Upper lobe of left lung (tissue), 4 donors: ENCODE results near the gene TAOK1.

Source experiments
- POLR2A ChIP-seq, 4 donors: fragments of 450-650 bp; IDR thresholded peaks; one replicate each; pipeline ENCODE4 v1.5.1; 2016 to 2017; ENCODE audit warnings: antibody characterized with exemption in 4 of 4, mild to moderate bottlenecking in 2 of 4
- TF ChIP-seq, protein P1 (sequence below), 6 experiments: fragments of 450-650 bp in 4 of 6; fragments of 200-600 bp in 2 of 6; sonication (generic) in 2 of 6; IDR thresholded peaks; one replicate each; pipeline ENCODE4 v1.5.1; 2016 to 2019; ENCODE audit warnings: antibody characterized with exemption in 6 of 6

DNA sequence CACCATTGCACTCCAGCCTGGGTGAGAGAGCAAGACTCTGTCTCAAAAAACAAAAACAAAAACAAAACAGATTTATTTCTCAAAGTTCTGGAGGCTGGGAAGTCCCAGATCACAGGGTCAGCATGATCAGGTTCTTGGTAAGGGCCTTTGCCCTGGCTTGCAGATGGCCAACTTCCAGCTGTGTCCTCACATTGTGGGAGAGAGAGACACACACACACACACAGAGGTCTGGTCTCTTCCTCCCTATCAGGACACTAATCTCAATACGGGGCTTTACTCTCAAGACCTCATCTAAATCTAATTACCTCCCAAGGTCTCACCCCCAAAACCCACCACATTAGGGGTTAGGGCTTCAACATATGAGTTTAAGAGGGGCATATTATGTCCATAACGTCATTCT is 26.4 kb upstream of the TAOK1 start:
- TF ChIP-seq, protein P1, sequence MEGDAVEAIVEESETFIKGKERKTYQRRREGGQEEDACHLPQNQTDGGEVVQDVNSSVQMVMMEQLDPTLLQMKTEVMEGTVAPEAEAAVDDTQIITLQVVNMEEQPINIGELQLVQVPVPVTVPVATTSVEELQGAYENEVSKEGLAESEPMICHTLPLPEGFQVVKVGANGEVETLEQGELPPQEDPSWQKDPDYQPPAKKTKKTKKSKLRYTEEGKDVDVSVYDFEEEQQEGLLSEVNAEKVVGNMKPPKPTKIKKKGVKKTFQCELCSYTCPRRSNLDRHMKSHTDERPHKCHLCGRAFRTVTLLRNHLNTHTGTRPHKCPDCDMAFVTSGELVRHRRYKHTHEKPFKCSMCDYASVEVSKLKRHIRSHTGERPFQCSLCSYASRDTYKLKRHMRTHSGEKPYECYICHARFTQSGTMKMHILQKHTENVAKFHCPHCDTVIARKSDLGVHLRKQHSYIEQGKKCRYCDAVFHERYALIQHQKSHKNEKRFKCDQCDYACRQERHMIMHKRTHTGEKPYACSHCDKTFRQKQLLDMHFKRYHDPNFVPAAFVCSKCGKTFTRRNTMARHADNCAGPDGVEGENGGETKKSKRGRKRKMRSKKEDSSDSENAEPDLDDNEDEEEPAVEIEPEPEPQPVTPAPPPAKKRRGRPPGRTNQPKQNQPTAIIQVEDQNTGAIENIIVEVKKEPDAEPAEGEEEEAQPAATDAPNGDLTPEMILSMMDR (IDR thresholded peaks at IDR 0.05): no peak
- no peak for TF ChIP-seq POLR2A (IDR thresholded peaks at IDR 0.05)
